Smooth muscle cell (in vitro differentiated cells): ENCODE data around the gene SPOCD1. TPM values are rescaled to one million over a fixed set of nuclear protein-coding genes. Genes with fewer than 3 reads are reported as not detected.

ENCODE experiments used
- DNase-seq: peaks from one replicate; lab custom pipeline; 2025; ENCODE audit not compliant: unreplicated experiment; lab: John Stamatoyannopoulos, UW
- H2AFZ ChIP-seq: fragments of 200-600 bp; sonication (generic); 2 replicates; pipeline ENCODE4 v1.6.0; 2016; ENCODE audit warnings: antibody characterized with exemption, low read depth, mild to moderate bottlenecking
- H3F3A ChIP-seq: fragments of 200-600 bp; sonication (generic); 2 replicates; pipeline ENCODE4 v1.6.0; 2017; ENCODE audit warnings: antibody characterized with exemption, low read depth
- H3K27ac ChIP-seq: fragments of 200-600 bp; sonication (generic); 2 replicates; pipeline ENCODE4 v1.5.1; 2016; ENCODE audit warnings: low read depth, mild to moderate bottlenecking
- H3K27me3 ChIP-seq: fragments of 200-600 bp; sonication (generic); 2 replicates; pipeline ENCODE4 v1.6.1; 2016; ENCODE audit warnings: low read depth, mild to moderate bottlenecking
- H3K36me3 ChIP-seq: fragments of 200-600 bp; sonication (generic); 2 replicates; pipeline ENCODE4 v1.5.1; 2016; ENCODE audit warnings: low read depth
- H3K4me1 ChIP-seq: fragments of 200-600 bp; sonication (generic); 2 replicates; pipeline ENCODE4 v1.5.1; 2016; ENCODE audit warnings: low read depth
- H3K4me2 ChIP-seq: fragments of 200-600 bp; sonication (generic); 2 replicates; pipeline ENCODE4 v1.6.0; 2016; ENCODE audit warnings: mild to moderate bottlenecking
- H3K4me3 ChIP-seq: fragments of 200-600 bp; sonication (generic); 2 replicates; pipeline ENCODE4 v1.5.1; 2016; ENCODE audit warnings: mild to moderate bottlenecking
- H3K79me2 ChIP-seq: fragments of 200-600 bp; sonication (generic); 2 replicates; pipeline ENCODE4 v1.6.0; 2016; ENCODE audit warnings: low read depth, mild to moderate bottlenecking
- H3K9ac ChIP-seq: fragments of 200-600 bp; sonication (generic); 2 replicates; pipeline ENCODE4 v1.6.0; 2016; ENCODE audit warnings: low read depth
- H3K9me3 ChIP-seq: fragments of 200-600 bp; sonication (generic); replicated peaks from 2 replicates; pipeline ENCODE4 v1.5.1; 2016; ENCODE audit warnings: low read depth
- H4K20me1 ChIP-seq: fragments of 200-600 bp; sonication (generic); 2 replicates; pipeline ENCODE4 v1.6.0; 2016; ENCODE audit warnings: low read depth
- WGBS: methylation state at CpG from one replicate; pipeline ENCODE4 v1.1.7; 2016; ENCODE audit warnings: low lambda C conversion rate; 5-methylcytosine and 5-hydroxymethylcytosine counted together
- polyA plus RNA-seq: library from polyadenylated mRNA; unstranded; fragments of >200 nt; fragmentation: Nextera tagmentation; extraction: Ambion mirVana; gene quantifications from 2 replicates; pipeline ENCODE4 v1.2.1, GENCODE V29; 2016
- total RNA-seq: library from RNA; depleted of rRNA; stranded (reverse); fragments of >200 nt; gene quantifications from 2 replicates; pipeline ENCODE4 v1.2.3, GENCODE V29; 2014
- TF ChIP-seq, protein P1 (sequence below): fragments of 200-600 bp; sonication (generic); IDR thresholded peaks from 2 replicates; pipeline ENCODE4 v1.5.1; 2017; ENCODE audit warnings: borderline replicate concordance, mild to moderate bottlenecking, antibody characterized with exemption; ENCODE audit not compliant: insufficient read depth, poor library complexity, severe bottlenecking

The SPOCD1 gene
- total and polyA plus RNA-seq, 2 experiments from 2014 or later: 39.5 to 45.3 TPM

DNA sequence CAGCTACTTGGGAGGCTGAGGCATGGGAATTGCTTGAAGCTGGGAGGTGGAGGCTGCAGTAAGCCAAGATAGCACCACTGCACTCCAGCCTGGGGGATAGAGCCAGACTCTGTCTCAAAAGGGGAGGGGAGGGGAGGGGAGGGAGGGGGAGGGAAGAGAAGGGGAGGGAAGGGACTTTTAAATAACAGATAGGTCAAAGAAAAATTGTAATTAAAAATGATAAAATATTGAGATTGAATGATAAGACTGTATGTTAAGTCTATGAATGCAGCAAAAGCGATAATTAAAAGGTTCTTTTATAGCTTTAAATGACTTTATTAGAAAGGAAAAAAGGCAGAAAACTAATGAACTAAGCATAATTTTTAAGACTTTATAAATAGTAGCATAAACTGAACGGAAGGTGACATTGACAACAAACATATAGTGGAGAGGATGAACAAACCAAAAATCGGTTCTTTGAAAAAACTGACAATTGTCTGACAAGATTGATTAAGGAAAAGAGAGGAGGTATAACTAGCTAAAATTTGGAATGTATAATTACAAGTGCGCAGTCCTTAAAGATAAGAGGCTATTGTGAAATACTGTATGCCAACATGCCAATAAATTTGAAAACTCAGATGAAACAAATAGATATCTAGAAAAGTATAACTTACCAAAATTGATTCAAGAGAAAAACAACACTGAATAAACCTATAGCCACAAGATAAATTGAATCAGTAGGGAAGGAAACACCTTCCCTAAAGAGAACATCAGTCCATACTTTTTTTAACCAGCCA, 8.4 kb downstream of the SPOCD1 start:
- Histone ChIP-seq H4K20me1 (no peaks in the 10 kb centered on the region), H3K27me3 (no peaks in the 10 kb centered on the region), H3K27ac (no peak overlapping the region), H3K79me2 (no peaks in the 10 kb centered on the region), H3K4me3 (no peak overlapping the region), H3F3A (peaks cover 4% of the 10 kb centered on the region), H3K4me1 (no peaks in the 10 kb centered on the region), H3K9me3 (no peaks in the 10 kb centered on the region), H3K4me2 (no peak overlapping the region), H2AFZ (no peak overlapping the region), H3K9ac (no peak overlapping the region), H3K36me3 (no peaks in the 10 kb centered on the region)
- WGBS: 100% methylated on average over 4 of the region's 4 CpGs
- DNase-seq: no peak
- TF ChIP-seq, protein P1, sequence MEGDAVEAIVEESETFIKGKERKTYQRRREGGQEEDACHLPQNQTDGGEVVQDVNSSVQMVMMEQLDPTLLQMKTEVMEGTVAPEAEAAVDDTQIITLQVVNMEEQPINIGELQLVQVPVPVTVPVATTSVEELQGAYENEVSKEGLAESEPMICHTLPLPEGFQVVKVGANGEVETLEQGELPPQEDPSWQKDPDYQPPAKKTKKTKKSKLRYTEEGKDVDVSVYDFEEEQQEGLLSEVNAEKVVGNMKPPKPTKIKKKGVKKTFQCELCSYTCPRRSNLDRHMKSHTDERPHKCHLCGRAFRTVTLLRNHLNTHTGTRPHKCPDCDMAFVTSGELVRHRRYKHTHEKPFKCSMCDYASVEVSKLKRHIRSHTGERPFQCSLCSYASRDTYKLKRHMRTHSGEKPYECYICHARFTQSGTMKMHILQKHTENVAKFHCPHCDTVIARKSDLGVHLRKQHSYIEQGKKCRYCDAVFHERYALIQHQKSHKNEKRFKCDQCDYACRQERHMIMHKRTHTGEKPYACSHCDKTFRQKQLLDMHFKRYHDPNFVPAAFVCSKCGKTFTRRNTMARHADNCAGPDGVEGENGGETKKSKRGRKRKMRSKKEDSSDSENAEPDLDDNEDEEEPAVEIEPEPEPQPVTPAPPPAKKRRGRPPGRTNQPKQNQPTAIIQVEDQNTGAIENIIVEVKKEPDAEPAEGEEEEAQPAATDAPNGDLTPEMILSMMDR: no peak

DNA sequence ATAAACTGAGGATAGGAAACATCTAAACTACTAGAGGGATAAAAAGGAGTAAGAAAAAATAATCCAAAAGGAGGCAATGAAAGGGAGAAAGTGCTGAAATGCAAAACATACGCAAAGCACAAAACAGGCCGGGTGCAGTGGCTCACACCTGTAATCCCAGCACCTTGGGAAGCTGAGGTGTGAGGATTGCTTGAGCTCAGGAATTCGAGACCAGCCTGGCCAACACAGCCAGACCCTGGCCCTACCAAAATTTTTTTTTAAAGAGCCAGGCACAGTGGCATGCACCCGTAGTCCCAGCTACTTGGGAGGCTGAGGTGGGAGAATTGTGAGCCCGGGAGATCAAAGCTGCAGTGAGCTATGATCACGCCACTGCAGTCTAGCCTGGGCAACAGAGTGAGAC, 10.5 kb downstream of the SPOCD1 start:
- Histone ChIP-seq H3K4me2 (no peak overlapping the region), H3K4me1 (no peaks in the 10 kb centered on the region), H3K79me2 (no peaks in the 10 kb centered on the region), H3K36me3 (no peaks in the 10 kb centered on the region), H2AFZ (no peak overlapping the region), H3K9ac (no peak overlapping the region), H3F3A (no peaks in the 10 kb centered on the region), H3K27me3 (no peaks in the 10 kb centered on the region), H3K4me3 (no peak overlapping the region), H4K20me1 (no peaks in the 10 kb centered on the region), H3K27ac (no peak overlapping the region), H3K9me3 (no peaks in the 10 kb centered on the region)
- 89% methylated on average over 6 of the region's 6 CpGs for WGBS
- TF ChIP-seq, protein P1: no peak
- DNase-seq: no peak

DNA sequence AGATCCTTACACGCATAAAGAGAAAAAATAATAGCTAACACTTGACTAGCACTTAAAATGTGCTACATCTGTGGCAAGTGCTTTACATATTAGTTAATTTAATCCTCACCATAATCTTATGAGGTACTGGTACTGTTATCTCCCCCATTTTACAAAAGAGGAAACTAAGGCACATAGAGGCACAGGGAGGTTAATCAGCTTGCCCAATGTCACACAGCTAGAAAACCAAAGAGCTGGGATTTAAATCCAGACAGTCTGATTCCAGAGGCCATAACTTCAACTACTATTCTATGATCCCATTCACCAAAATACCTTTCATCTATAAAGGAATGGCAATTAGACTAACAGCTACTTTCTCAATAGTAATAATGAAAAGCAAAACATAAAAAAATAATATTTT, 11.7 kb downstream of the SPOCD1 start:
- Histone ChIP-seq H3K4me3 (no peak overlapping the region), H4K20me1 (no peaks in the 10 kb centered on the region), H2AFZ (no peak overlapping the region), H3K4me2 (no peak overlapping the region), H3K79me2 (no peaks in the 10 kb centered on the region), H3K9me3 (no peaks in the 10 kb centered on the region), H3K36me3 (no peaks in the 10 kb centered on the region), H3K27ac (no peak overlapping the region), H3K9ac (no peak overlapping the region), H3F3A (no peaks in the 10 kb centered on the region), H3K27me3 (no peaks in the 10 kb centered on the region), H3K4me1 (peaks cover 6% of the 10 kb centered on the region)
- 96% methylated on average over 1 of the region's 1 CpG for WGBS
- no peak for DNase-seq
- TF ChIP-seq, protein P1: no peak

DNA sequence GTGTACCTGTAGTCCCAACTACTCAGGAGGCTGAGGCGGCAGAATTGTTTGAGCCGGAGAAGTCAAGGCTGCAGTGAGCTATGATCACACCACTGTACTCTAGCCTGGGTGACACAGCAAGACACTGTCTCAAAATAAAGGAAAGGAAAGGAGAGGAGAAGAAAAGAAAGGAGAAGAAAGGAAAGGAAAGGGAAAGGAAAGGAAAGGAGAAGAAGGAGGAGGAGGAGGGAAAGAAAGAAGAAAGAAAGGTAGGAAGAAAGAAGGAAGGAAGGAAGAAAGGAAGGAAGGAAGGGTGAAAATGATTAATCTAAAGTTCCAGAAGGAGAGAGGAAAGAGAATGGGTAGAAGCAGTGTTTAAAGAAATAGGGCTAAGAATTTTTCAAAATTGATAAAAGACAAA, 12.2 kb downstream of the SPOCD1 start:
- H3K9me3 ChIP-seq: no peaks in the 10 kb centered on the region
- no peaks in the 10 kb centered on the region for H3K27me3 ChIP-seq
- no peaks in the 10 kb centered on the region for H3K36me3 ChIP-seq
- H3F3A ChIP-seq: no peaks in the 10 kb centered on the region
- TF ChIP-seq, protein P1: no peak
- no peak overlapping the region for H3K4me2 ChIP-seq
- 98% methylated on average over 2 of the region's 2 CpGs for WGBS
- H4K20me1 ChIP-seq: no peaks in the 10 kb centered on the region
- H3K4me1 ChIP-seq: peaks cover 9% of the 10 kb centered on the region
- no peak overlapping the region for H3K27ac ChIP-seq
- H3K4me3 ChIP-seq: no peak overlapping the region
- no peak overlapping the region for H3K9ac ChIP-seq
- H3K79me2 ChIP-seq: no peaks in the 10 kb centered on the region
- H2AFZ ChIP-seq: no peak overlapping the region
- no peak for DNase-seq
